Mesenchymal stem cell (in vitro differentiated cells and primary cell): ENCODE results near the gene MLLT1.

Experiments used
- DNase-seq: peaks from one replicate; pipeline ENCODE4 v3.0.0-alpha.2; 2013
- H2AFZ ChIP-seq: one replicate; pipeline ENCODE4 v1.6.1; 2013; ENCODE audit warnings: low read depth, mild to moderate bottlenecking, control low read depth, inconsistent platforms, low read length, moderate library complexity
- H2AK5ac ChIP-seq: 2 replicates; pipeline ENCODE4 v1.6.1; 2013; ENCODE audit warnings: low read length, moderate library complexity, mild to moderate bottlenecking, inconsistent platforms; ENCODE audit not compliant: severe bottlenecking
- H2BK120ac ChIP-seq: one replicate; pipeline ENCODE4 v1.6.1; 2013; ENCODE audit warnings: low read depth, mild to moderate bottlenecking, inconsistent platforms, low read length, moderate library complexity
- H2BK12ac ChIP-seq, 2 experiments: one replicate each; pipeline ENCODE4 v1.6.1; 2013; ENCODE audit warnings: inconsistent platforms in 2 of 2, low read length in 2 of 2, mild to moderate bottlenecking in 2 of 2, moderate library complexity in 2 of 2, control low read depth in 1 of 2
- H2BK15ac ChIP-seq: one replicate; pipeline ENCODE4 v1.6.1; 2013; ENCODE audit warnings: mild to moderate bottlenecking, low read depth, inconsistent platforms; ENCODE audit not compliant: poor library complexity, severe bottlenecking
- H2BK5ac ChIP-seq: 2 replicates; pipeline ENCODE4 v1.6.1; 2013; ENCODE audit warnings: low read depth, mild to moderate bottlenecking, low read length, control low read depth, inconsistent platforms; ENCODE audit not compliant: poor library complexity, severe bottlenecking
- H3K14ac ChIP-seq, 2 experiments: one replicate each; pipeline ENCODE4 v1.6.1; 2013; ENCODE audit warnings: inconsistent platforms in 2 of 2, low read length in 2 of 2, control low read depth in 1 of 2, mild to moderate bottlenecking in 1 of 2, moderate library complexity in 1 of 2
- H3K18ac ChIP-seq, 2 experiments: one replicate each; pipeline ENCODE4 v1.6.1; 2013; ENCODE audit warnings: inconsistent platforms in 2 of 2, low read length in 2 of 2, control low read depth in 1 of 2, low read depth in 1 of 2, mild to moderate bottlenecking in 1 of 2
- H3K23ac ChIP-seq, 2 experiments: one replicate each; pipeline ENCODE4 v1.6.1; 2013; ENCODE audit warnings: inconsistent platforms in 2 of 2, low read length in 2 of 2, mild to moderate bottlenecking in 2 of 2, moderate library complexity in 2 of 2, control low read depth in 1 of 2
- H3K27ac ChIP-seq: 2 replicates; pipeline ENCODE4 v1.5.1; 2013; ENCODE audit warnings: mild to moderate bottlenecking, moderate library complexity, low read length, control low read depth, inconsistent platforms; ENCODE audit not compliant: poor library complexity, severe bottlenecking
- H3K27me3 ChIP-seq, 2 experiments: 2 replicates each; pipeline versions ENCODE4 v1.6.1 to v1.7.0; 2013; ENCODE audit warnings: low read length in 2 of 2, mild to moderate bottlenecking in 2 of 2, moderate library complexity in 2 of 2, control low read depth in 1 of 2, inconsistent platforms in 1 of 2; ENCODE audit not compliant: control insufficient read depth in 1 of 2, insufficient read depth in 1 of 2
- H3K36me3 ChIP-seq, 2 experiments: 2 replicates each; pipeline versions ENCODE4 v1.6.1 to v1.7.0; 2013; ENCODE audit warnings: low read length in 2 of 2, control low read depth in 1 of 2, inconsistent platforms in 1 of 2, low read depth in 1 of 2, mild to moderate bottlenecking in 1 of 2; ENCODE audit not compliant: insufficient read depth in 2 of 2, control insufficient read depth in 1 of 2
- H3K4ac ChIP-seq, 2 experiments: one replicate each; pipeline ENCODE4 v1.6.1; 2013; ENCODE audit warnings: inconsistent platforms in 2 of 2, low read length in 2 of 2, mild to moderate bottlenecking in 2 of 2, moderate library complexity in 2 of 2, control low read depth in 1 of 2, low read depth in 1 of 2
- H3K4me1 ChIP-seq: 2 replicates; pipeline ENCODE4 v1.6.1; 2013; ENCODE audit warnings: low read depth, low read length, control low read depth; ENCODE audit not compliant: control insufficient read depth, insufficient read depth
- H3K4me2 ChIP-seq: 2 replicates; pipeline ENCODE4 v1.6.1; 2013; ENCODE audit warnings: low read length, mild to moderate bottlenecking, inconsistent platforms; ENCODE audit not compliant: poor library complexity, severe bottlenecking
- H3K4me3 ChIP-seq, 2 experiments: 2 replicates each; pipeline versions ENCODE4 v1.5.1 to v1.7.0; 2013; ENCODE audit warnings: low read length in 2 of 2, mild to moderate bottlenecking in 2 of 2, control low read depth in 1 of 2, low read depth in 1 of 2; ENCODE audit not compliant: insufficient read depth in 1 of 2
- H3K79me1 ChIP-seq: replicated peaks from 2 replicates; pipeline ENCODE4 v1.6.1; 2013; ENCODE audit warnings: mild to moderate bottlenecking, control low read depth, low read length, inconsistent platforms; ENCODE audit not compliant: poor library complexity, severe bottlenecking
- H3K9ac ChIP-seq: 2 replicates; pipeline ENCODE4 v1.7.0; 2013; ENCODE audit warnings: mild to moderate bottlenecking, low read length, moderate library complexity
- H3K9me3 ChIP-seq: 2 replicates; pipeline ENCODE4 v1.7.0; 2013; ENCODE audit warnings: mild to moderate bottlenecking, low read length; ENCODE audit not compliant: control insufficient read depth
- H4K8ac ChIP-seq: one replicate; pipeline ENCODE4 v1.6.1; 2013; ENCODE audit warnings: inconsistent platforms, mild to moderate bottlenecking, low read length, moderate library complexity
- H4K91ac ChIP-seq: one replicate; pipeline ENCODE4 v1.6.1; 2013; ENCODE audit warnings: mild to moderate bottlenecking, low read length, inconsistent platforms
- WGBS: methylation state at CpG from one replicate; pipeline ENCODE4 v1.1.7; 2013; ENCODE audit warnings: mixed read lengths; 5-methylcytosine and 5-hydroxymethylcytosine counted together

The MLLT1 gene

GRCh38 chr19:6211632-6212402, 68.0 kb downstream of the MLLT1 start:
- H3K27ac ChIP-seq: no peak overlapping the region
- no peak overlapping the region for H3K23ac ChIP-seq
- H2BK120ac ChIP-seq: no peak overlapping the region
- no peak overlapping the region for H2BK12ac ChIP-seq
- no peak overlapping the region for H2BK5ac ChIP-seq
- no peak for DNase-seq
- H2BK15ac ChIP-seq: no peak overlapping the region
- H3K4ac ChIP-seq: no peak overlapping the region
- H3K4me3 ChIP-seq: no peak overlapping the region
- H3K18ac ChIP-seq: no peak overlapping the region
- no peak overlapping the region for H2AFZ ChIP-seq
- no peak overlapping the region for H3K14ac ChIP-seq
- H3K79me1 ChIP-seq: peaks cover 12% of the 10 kb centered on the region
- no peak overlapping the region for H2AK5ac ChIP-seq
- no peak overlapping the region for H3K9ac ChIP-seq
- no peak overlapping the region for H3K4me2 ChIP-seq
- H3K9me3 ChIP-seq: no peaks in the 10 kb centered on the region
- 96% methylated on average over 38 of the region's 43 CpGs for WGBS
- peak overlapping the region; percentile 22 for H4K91ac ChIP-seq
- peaks cover 6% of the 10 kb centered on the region for H3K4me1 ChIP-seq
- peaks cover 14 to 63% of the 10 kb centered on the region in 2 experiments for H3K36me3 ChIP-seq
- no peaks in the 10 kb centered on the region for H3K27me3 ChIP-seq
- H4K8ac ChIP-seq: no peak overlapping the region

DNA sequence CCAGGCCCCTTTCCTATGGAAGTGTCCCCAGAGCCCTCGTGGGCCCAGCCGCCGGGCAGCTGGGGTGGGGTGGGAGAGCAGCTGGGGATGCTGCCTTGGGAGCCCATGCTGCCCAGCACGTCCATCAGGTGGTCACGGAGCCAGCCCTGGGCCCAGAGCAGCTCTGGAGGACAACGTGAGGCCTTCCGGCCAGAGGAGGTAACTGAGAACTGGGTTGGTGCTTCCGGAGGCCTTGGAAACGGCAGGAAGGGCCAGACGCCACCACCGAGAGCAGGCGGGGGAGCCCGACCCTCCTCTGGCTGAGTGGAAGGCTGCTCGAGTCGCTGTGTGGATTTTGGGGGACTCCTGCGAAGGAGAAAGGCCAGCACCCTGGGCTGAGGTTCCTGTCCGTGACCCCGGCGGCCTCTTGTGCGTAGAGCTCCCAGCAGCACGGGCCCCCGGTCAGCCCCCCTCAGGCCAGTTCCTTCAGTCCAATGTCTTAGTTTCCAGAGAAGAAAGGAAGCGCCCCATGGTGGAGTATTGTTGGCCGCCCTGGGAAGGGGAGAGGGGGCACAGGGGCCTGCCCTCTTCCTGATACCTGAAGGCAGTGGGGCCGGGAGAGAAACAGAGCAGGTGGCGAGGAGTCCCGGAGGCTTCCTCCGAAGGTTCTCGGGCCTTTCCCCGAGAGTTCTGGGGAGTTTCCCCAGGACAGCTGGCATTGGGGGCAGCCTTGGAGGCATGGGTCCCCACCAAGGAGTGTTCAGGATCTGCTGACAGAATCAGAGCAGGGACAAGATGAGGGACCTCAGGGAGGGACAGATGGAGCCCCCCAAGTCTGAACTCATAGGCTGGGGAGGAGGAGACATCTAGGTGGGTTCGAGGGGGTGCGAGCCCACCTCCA, 68.8 kb downstream of the MLLT1 start:
- Histone ChIP-seq H2BK120ac (no peak overlapping the region), H3K4ac (no peak overlapping the region), H2AK5ac (no peak overlapping the region), H2BK15ac (no peak overlapping the region), H4K91ac (no peak overlapping the region), H3K36me3 (peaks cover 14 to 55% of the 10 kb centered on the region in 2 experiments), H3K4me3 (no peak overlapping the region), H2BK5ac (no peak overlapping the region), H3K23ac (no peak overlapping the region), H2BK12ac (no peak overlapping the region), H3K4me1 (no peaks in the 10 kb centered on the region), H3K79me1 (peaks cover 5% of the 10 kb centered on the region), H3K27ac (no peak overlapping the region), H3K14ac (no peak overlapping the region), H3K18ac (no peak overlapping the region), H3K9ac (no peak overlapping the region), H3K27me3 (no peaks in the 10 kb centered on the region), H3K9me3 (no peaks in the 10 kb centered on the region), H2AFZ (no peak overlapping the region), H4K8ac (no peak overlapping the region), H3K4me2 (no peak overlapping the region)
- DNase-seq: no peak
- WGBS: 95% methylated on average over 30 of the region's 32 CpGs

DNA sequence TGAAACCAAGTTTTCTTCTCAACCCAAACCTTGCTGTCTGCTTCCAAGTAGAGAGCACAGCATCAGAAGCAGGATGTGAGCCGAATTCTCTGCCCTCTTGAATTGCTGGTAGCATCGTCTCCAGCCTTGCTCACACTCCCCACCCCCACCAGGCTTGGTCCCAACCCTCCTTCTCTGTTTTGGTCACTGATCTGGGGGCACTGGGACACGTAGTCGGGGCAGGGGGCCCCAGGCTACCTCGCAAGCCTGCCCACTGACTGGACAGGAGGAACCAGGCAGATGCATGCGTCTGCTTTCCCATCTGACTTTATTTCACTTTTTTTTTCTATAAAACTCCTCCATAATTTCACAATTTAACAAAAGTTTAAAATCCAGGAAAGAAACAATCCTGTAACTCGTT, 69.7 kb downstream of the MLLT1 start:
- H3K9ac ChIP-seq: no peak overlapping the region
- H3K27ac ChIP-seq: no peak overlapping the region
- 98% methylated on average over 7 of the region's 7 CpGs for WGBS
- peaks cover 9 to 47% of the 10 kb centered on the region in 2 experiments for H3K36me3 ChIP-seq
- H2AK5ac ChIP-seq: no peak overlapping the region
- no peak overlapping the region for H4K91ac ChIP-seq
- no peak overlapping the region for H3K4ac ChIP-seq
- no peaks in the 10 kb centered on the region for H3K79me1 ChIP-seq
- no peak overlapping the region for H2BK15ac ChIP-seq
- H3K18ac ChIP-seq: no peak overlapping the region
- H2BK12ac ChIP-seq: no peak overlapping the region
- no peak overlapping the region for H3K14ac ChIP-seq
- H2BK5ac ChIP-seq: no peak overlapping the region
- no peak overlapping the region for H4K8ac ChIP-seq
- no peak overlapping the region for H3K23ac ChIP-seq
- no peaks in the 10 kb centered on the region for H3K9me3 ChIP-seq
- no peak for DNase-seq
- no peak overlapping the region for H3K4me3 ChIP-seq
- no peak overlapping the region for H2BK120ac ChIP-seq
- no peak overlapping the region for H3K4me2 ChIP-seq
- no peaks in the 10 kb centered on the region for H3K4me1 ChIP-seq
- H3K27me3 ChIP-seq: no peaks in the 10 kb centered on the region
- no peak overlapping the region for H2AFZ ChIP-seq

DNA sequence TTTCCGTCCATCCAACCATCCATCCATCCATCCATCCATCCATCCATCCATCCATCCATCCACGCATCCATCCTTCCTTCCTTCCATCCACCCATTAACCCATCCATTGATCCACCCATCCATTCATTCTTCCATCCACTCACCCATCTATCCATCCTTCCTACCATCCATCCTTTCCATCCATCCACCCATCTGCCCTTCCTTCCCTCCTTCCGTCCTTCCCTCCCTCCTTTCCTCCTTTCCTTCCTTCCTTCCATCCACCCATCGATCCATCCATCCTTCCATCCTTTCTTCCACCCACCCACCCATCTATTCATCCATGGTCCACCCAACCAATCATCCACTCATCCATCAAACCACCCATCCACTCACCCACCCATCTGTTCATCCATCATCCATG, 70.1 kb downstream of the MLLT1 start:
- H3K9me3 ChIP-seq: no peaks in the 10 kb centered on the region
- H3K36me3 ChIP-seq: peaks cover 9 to 43% of the 10 kb centered on the region in 2 experiments
- H2BK12ac ChIP-seq: no peak overlapping the region
- no peak overlapping the region for H3K23ac ChIP-seq
- no peaks in the 10 kb centered on the region for H3K27me3 ChIP-seq
- WGBS: 73% methylated on average over 4 of the region's 4 CpGs
- no peak overlapping the region for H2AK5ac ChIP-seq
- DNase-seq: no peak
- H3K4me2 ChIP-seq: no peak overlapping the region
- H2BK5ac ChIP-seq: no peak overlapping the region
- H4K91ac ChIP-seq: no peak overlapping the region
- no peaks in the 10 kb centered on the region for H3K4me1 ChIP-seq
- no peak overlapping the region for H3K18ac ChIP-seq
- no peak overlapping the region for H3K27ac ChIP-seq
- no peaks in the 10 kb centered on the region for H3K79me1 ChIP-seq
- no peak overlapping the region for H2AFZ ChIP-seq
- no peak overlapping the region for H3K14ac ChIP-seq
- H2BK120ac ChIP-seq: no peak overlapping the region
- H3K4me3 ChIP-seq: no peak overlapping the region
- no peak overlapping the region for H3K4ac ChIP-seq
- H3K9ac ChIP-seq: no peak overlapping the region
- no peak overlapping the region for H4K8ac ChIP-seq
- H2BK15ac ChIP-seq: no peak overlapping the region
